GM19395 (cell line): ENCODE results near the gene GBP1.
"Not testable (repeated sequence)": the region's sequence is repeated elsewhere in the genome, so short reads cannot be mapped to it uniquely, and the experiment has no call there.

Experiments used
- ATAC-seq: cut with Tn5 transposase; IDR thresholded peaks from one replicate; pipeline ENCODE4 v1.9.1; 2021; ENCODE audit warnings: mild to moderate bottlenecking, moderate library complexity; ENCODE audit not compliant: unreplicated experiment

Gene GBP1

GRCh38 chr1:89022167-89022959, 42.6 kb downstream of the GBP1 start, which contains the start of gene GBP3:
TSS of gene GBP3 (minus strand) at chr1:89022866. CDS start at chr1:89020721, 2,145 bp downstream.
- peak; percentile 86 for ATAC-seq

DNA sequence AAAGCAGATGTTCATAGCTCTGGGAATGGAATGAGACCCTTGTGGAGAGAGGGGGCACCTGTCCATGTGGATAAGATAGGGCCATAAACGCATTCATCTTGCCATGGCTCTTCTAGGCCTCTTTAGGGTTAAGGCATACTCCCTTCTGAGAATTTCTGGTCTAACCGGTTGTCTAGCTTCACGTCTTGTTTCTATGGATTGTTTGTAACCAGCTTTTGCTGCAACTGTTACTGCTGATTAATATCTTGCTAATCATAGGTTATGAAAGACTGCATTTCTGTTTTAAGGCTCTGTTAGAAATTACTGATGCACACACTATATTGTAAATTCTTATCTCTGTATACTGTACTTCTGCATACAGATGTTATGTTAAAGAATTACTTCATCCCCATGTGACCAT, 46.7 kb downstream of the GBP1 start:
- not testable (repeated sequence) for ATAC-seq

DNA sequence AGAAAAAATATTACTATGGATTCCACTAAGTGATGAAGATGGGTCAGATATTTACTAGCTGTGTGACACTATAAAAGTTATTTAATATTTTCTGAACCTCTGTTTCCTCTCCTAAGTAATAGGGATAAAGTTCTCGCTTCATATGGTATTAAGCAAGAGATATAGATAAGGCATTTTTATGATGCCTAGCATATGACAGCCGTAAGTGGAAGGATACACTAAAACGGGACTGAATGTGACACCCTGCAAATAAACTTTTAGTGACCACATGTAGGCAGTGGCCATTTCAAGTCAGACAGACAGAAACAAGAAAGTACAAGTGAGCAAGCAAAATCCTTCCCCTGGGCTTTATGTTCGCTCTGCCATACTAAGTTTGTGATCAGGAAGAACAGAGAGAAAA, 56.5 kb downstream of the GBP1 start:
- ATAC-seq = no peak

DNA sequence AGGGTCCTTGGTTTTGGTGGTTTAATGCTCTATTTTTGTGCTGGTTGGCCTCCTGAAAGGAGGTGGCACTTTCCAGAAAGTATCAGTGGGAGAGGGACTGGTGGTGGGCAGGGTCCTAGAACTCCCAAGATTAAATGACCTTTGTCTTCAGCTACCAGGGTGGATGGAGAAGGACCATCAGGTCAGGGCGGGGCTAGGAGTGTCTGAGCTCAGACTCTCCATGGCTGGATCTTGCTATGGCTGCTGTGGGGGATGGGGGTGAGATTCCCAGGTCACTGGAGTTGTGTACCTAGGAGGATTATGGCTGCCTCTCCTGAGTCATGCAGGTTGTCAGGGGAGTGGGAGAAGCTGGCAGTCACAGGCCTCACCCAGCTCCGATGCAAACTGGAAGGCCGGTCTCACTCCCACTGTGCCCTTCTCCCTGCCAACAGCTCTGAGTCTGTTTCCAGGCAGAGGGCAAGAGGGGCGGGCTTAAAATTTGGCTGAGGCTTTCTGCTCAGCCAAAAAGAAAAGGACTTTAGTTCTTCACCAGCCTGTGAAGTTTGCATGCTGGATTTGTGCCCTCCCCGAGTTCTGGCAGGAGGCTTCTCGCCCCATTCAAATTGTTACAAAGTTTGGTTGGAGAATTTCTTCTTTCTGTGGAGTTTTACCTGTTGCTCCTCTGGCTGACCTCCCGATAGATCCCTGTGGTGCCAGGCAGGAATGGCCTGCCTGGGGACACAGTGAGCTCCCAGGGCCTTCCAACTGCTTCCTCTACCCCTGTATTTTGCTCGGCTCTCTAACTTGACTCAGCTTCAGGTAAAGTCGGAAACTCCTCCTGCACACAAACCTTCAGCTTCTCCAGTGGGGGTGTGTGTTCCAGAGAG, 59.5 kb downstream of the GBP1 start:
- no peak for ATAC-seq
